Mesenchymal stem cell (in vitro differentiated cells and primary cell): ENCODE data around the gene ACTRT2.

Experiments
- DNase-seq: peaks from one replicate; pipeline ENCODE4 v3.0.0-alpha.2; 2013
- H2AFZ ChIP-seq: one replicate; pipeline ENCODE4 v1.6.1; 2013; ENCODE audit warnings: low read depth, mild to moderate bottlenecking, control low read depth, inconsistent platforms, low read length, moderate library complexity
- H2AK5ac ChIP-seq: 2 replicates; pipeline ENCODE4 v1.6.1; 2013; ENCODE audit warnings: low read length, moderate library complexity, mild to moderate bottlenecking, inconsistent platforms; ENCODE audit not compliant: severe bottlenecking
- H2BK120ac ChIP-seq: one replicate; pipeline ENCODE4 v1.6.1; 2013; ENCODE audit warnings: low read depth, mild to moderate bottlenecking, inconsistent platforms, low read length, moderate library complexity
- H2BK12ac ChIP-seq, 2 experiments: one replicate each; pipeline ENCODE4 v1.6.1; 2013; ENCODE audit warnings: inconsistent platforms in 2 of 2, low read length in 2 of 2, mild to moderate bottlenecking in 2 of 2, moderate library complexity in 2 of 2, control low read depth in 1 of 2
- H2BK15ac ChIP-seq: one replicate; pipeline ENCODE4 v1.6.1; 2013; ENCODE audit warnings: mild to moderate bottlenecking, low read depth, inconsistent platforms; ENCODE audit not compliant: poor library complexity, severe bottlenecking
- H2BK5ac ChIP-seq: 2 replicates; pipeline ENCODE4 v1.6.1; 2013; ENCODE audit warnings: low read depth, mild to moderate bottlenecking, low read length, control low read depth, inconsistent platforms; ENCODE audit not compliant: poor library complexity, severe bottlenecking
- H3K14ac ChIP-seq, 2 experiments: one replicate each; pipeline ENCODE4 v1.6.1; 2013; ENCODE audit warnings: inconsistent platforms in 2 of 2, low read length in 2 of 2, control low read depth in 1 of 2, mild to moderate bottlenecking in 1 of 2, moderate library complexity in 1 of 2
- H3K18ac ChIP-seq, 2 experiments: one replicate each; pipeline ENCODE4 v1.6.1; 2013; ENCODE audit warnings: inconsistent platforms in 2 of 2, low read length in 2 of 2, control low read depth in 1 of 2, low read depth in 1 of 2, mild to moderate bottlenecking in 1 of 2
- H3K23ac ChIP-seq, 2 experiments: one replicate each; pipeline ENCODE4 v1.6.1; 2013; ENCODE audit warnings: inconsistent platforms in 2 of 2, low read length in 2 of 2, mild to moderate bottlenecking in 2 of 2, moderate library complexity in 2 of 2, control low read depth in 1 of 2
- H3K27ac ChIP-seq: 2 replicates; pipeline ENCODE4 v1.5.1; 2013; ENCODE audit warnings: mild to moderate bottlenecking, moderate library complexity, low read length, control low read depth, inconsistent platforms; ENCODE audit not compliant: poor library complexity, severe bottlenecking
- H3K27me3 ChIP-seq, 2 experiments: 2 replicates each; pipeline versions ENCODE4 v1.6.1 to v1.7.0; 2013; ENCODE audit warnings: low read length in 2 of 2, mild to moderate bottlenecking in 2 of 2, moderate library complexity in 2 of 2, control low read depth in 1 of 2, inconsistent platforms in 1 of 2; ENCODE audit not compliant: control insufficient read depth in 1 of 2, insufficient read depth in 1 of 2
- H3K36me3 ChIP-seq, 2 experiments: 2 replicates each; pipeline versions ENCODE4 v1.6.1 to v1.7.0; 2013; ENCODE audit warnings: low read length in 2 of 2, control low read depth in 1 of 2, inconsistent platforms in 1 of 2, low read depth in 1 of 2, mild to moderate bottlenecking in 1 of 2; ENCODE audit not compliant: insufficient read depth in 2 of 2, control insufficient read depth in 1 of 2
- H3K4ac ChIP-seq, 2 experiments: one replicate each; pipeline ENCODE4 v1.6.1; 2013; ENCODE audit warnings: inconsistent platforms in 2 of 2, low read length in 2 of 2, mild to moderate bottlenecking in 2 of 2, moderate library complexity in 2 of 2, control low read depth in 1 of 2, low read depth in 1 of 2
- H3K4me1 ChIP-seq: 2 replicates; pipeline ENCODE4 v1.6.1; 2013; ENCODE audit warnings: low read depth, low read length, control low read depth; ENCODE audit not compliant: control insufficient read depth, insufficient read depth
- H3K4me2 ChIP-seq: 2 replicates; pipeline ENCODE4 v1.6.1; 2013; ENCODE audit warnings: low read length, mild to moderate bottlenecking, inconsistent platforms; ENCODE audit not compliant: poor library complexity, severe bottlenecking
- H3K4me3 ChIP-seq, 2 experiments: 2 replicates each; pipeline versions ENCODE4 v1.5.1 to v1.7.0; 2013; ENCODE audit warnings: low read length in 2 of 2, mild to moderate bottlenecking in 2 of 2, control low read depth in 1 of 2, low read depth in 1 of 2; ENCODE audit not compliant: insufficient read depth in 1 of 2
- H3K79me1 ChIP-seq: replicated peaks from 2 replicates; pipeline ENCODE4 v1.6.1; 2013; ENCODE audit warnings: mild to moderate bottlenecking, control low read depth, low read length, inconsistent platforms; ENCODE audit not compliant: poor library complexity, severe bottlenecking
- H3K9ac ChIP-seq: 2 replicates; pipeline ENCODE4 v1.7.0; 2013; ENCODE audit warnings: mild to moderate bottlenecking, low read length, moderate library complexity
- H3K9me3 ChIP-seq: 2 replicates; pipeline ENCODE4 v1.7.0; 2013; ENCODE audit warnings: mild to moderate bottlenecking, low read length; ENCODE audit not compliant: control insufficient read depth
- H4K8ac ChIP-seq: one replicate; pipeline ENCODE4 v1.6.1; 2013; ENCODE audit warnings: inconsistent platforms, mild to moderate bottlenecking, low read length, moderate library complexity
- H4K91ac ChIP-seq: one replicate; pipeline ENCODE4 v1.6.1; 2013; ENCODE audit warnings: mild to moderate bottlenecking, low read length, inconsistent platforms
- WGBS: methylation state at CpG from one replicate; pipeline ENCODE4 v1.1.7; 2013; ENCODE audit warnings: mixed read lengths; 5-methylcytosine and 5-hydroxymethylcytosine counted together

ACTRT2 gene

DNA sequence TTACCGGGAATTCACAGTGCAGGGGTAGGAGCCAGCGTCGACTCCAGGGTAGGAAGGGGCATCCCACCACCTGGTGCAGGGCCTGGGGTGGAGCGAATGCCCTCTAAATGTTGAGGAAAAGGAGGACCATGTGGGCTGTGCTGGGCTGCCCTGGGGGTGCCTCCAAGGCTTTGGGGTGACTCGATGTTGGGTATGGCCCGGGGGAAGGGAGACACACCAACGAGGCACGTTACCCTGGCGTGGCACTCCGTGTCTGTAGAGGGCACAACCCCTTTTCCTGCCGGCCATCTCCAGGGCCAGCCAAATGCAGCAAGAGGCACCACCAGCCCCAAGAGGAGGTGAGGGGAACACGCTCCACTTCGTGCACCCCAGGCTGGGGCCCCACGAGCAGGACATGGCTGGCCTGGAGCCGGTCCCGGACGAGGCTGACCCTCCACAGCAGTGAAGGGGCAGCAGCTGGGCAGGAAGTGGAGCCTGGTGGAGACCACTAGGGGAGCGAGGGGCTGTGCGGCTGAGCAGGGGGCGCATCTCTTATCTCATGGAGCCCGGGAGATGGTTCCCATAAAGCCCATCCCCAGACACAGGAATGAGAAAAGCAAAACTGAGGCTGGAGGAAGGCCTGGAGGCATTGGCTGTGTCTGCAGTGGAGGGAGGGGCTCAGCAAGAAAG is 11.2 kb downstream of the ACTRT2 start:
- no peaks in the 10 kb centered on the region for H3K4me1 ChIP-seq
- H3K79me1 ChIP-seq = no peaks in the 10 kb centered on the region
- no peaks in the 10 kb centered on the region for H3K36me3 ChIP-seq
- H3K27ac ChIP-seq = no peak overlapping the region
- no peak overlapping the region for H2BK15ac ChIP-seq
- H2BK120ac ChIP-seq = no peak overlapping the region
- no peak for DNase-seq
- H3K4me2 ChIP-seq = no peak overlapping the region
- H2BK12ac ChIP-seq = no peak overlapping the region
- no peaks in the 10 kb centered on the region for H3K9me3 ChIP-seq
- H3K14ac ChIP-seq = no peak overlapping the region
- no peak overlapping the region for H4K8ac ChIP-seq
- H4K91ac ChIP-seq = no peak overlapping the region
- no peak overlapping the region for H2AFZ ChIP-seq
- no peak overlapping the region for H3K9ac ChIP-seq
- H3K18ac ChIP-seq = no peak overlapping the region
- H2BK5ac ChIP-seq = no peak overlapping the region
- WGBS = 88% methylated on average over 21 of the region's 21 CpGs
- H3K23ac ChIP-seq = no peak overlapping the region
- H3K4me3 ChIP-seq = peak overlapping the region in 1 of 2 experiments; percentile 10
- H3K4ac ChIP-seq = no peak overlapping the region
- H2AK5ac ChIP-seq = no peak overlapping the region
- peaks cover 0 to 63% of the 10 kb centered on the region in 2 experiments for H3K27me3 ChIP-seq

- H3K23ac ChIP-seq = no peak overlapping the region
- H3K27me3 ChIP-seq = peaks cover 0 to 62% of the 10 kb centered on the region in 2 experiments
- no peak overlapping the region for H3K4me2 ChIP-seq
- H2AK5ac ChIP-seq = no peak overlapping the region
- H3K9ac ChIP-seq = no peak overlapping the region
- no peak overlapping the region for H4K91ac ChIP-seq
- DNase-seq = no peak
- no peak overlapping the region for H3K27ac ChIP-seq
- no peak overlapping the region for H2AFZ ChIP-seq
- no peak overlapping the region for H3K4me3 ChIP-seq
- no peaks in the 10 kb centered on the region for H3K4me1 ChIP-seq
- no peak overlapping the region for H3K14ac ChIP-seq
- no peak overlapping the region for H2BK120ac ChIP-seq
- H3K18ac ChIP-seq = no peak overlapping the region
- no peak overlapping the region for H2BK5ac ChIP-seq
- WGBS = 76% methylated on average over 18 of the region's 25 CpGs
- H2BK15ac ChIP-seq = no peak overlapping the region
- H2BK12ac ChIP-seq = no peak overlapping the region
- no peaks in the 10 kb centered on the region for H3K36me3 ChIP-seq
- H3K79me1 ChIP-seq = no peaks in the 10 kb centered on the region
- H3K9me3 ChIP-seq = no peaks in the 10 kb centered on the region
- no peak overlapping the region for H4K8ac ChIP-seq
- no peak overlapping the region for H3K4ac ChIP-seq
Observed at GRCh38 chr1:3033040-3033789, 11.9 kb downstream of the ACTRT2 start.

GRCh38 chr1:3033790-3034090 is 12.5 kb downstream of the ACTRT2 start:
- no peak overlapping the region for H3K4me3 ChIP-seq
- no peaks in the 10 kb centered on the region for H3K79me1 ChIP-seq
- H2BK15ac ChIP-seq = no peak overlapping the region
- 71% methylated on average over 4 of the region's 4 CpGs for WGBS
- H3K4ac ChIP-seq = no peak overlapping the region
- H3K18ac ChIP-seq = no peak overlapping the region
- H3K4me2 ChIP-seq = no peak overlapping the region
- H3K9ac ChIP-seq = no peak overlapping the region
- no peaks in the 10 kb centered on the region for H3K4me1 ChIP-seq
- H3K27me3 ChIP-seq = peaks cover 0 to 61% of the 10 kb centered on the region in 2 experiments
- no peak for DNase-seq
- no peak overlapping the region for H3K27ac ChIP-seq
- no peak overlapping the region for H3K14ac ChIP-seq
- no peak overlapping the region for H4K91ac ChIP-seq
- H3K9me3 ChIP-seq = no peaks in the 10 kb centered on the region
- H2AK5ac ChIP-seq = no peak overlapping the region
- H3K36me3 ChIP-seq = no peaks in the 10 kb centered on the region
- no peak overlapping the region for H2BK120ac ChIP-seq
- no peak overlapping the region for H2BK12ac ChIP-seq
- H3K23ac ChIP-seq = no peak overlapping the region
- no peak overlapping the region for H2BK5ac ChIP-seq
- H2AFZ ChIP-seq = no peak overlapping the region
- no peak overlapping the region for H4K8ac ChIP-seq

GRCh38 chr1:3034162-3034561 is 12.9 kb downstream of the ACTRT2 start:
- H4K8ac ChIP-seq = no peak overlapping the region
- no peak overlapping the region for H2BK120ac ChIP-seq
- H3K27ac ChIP-seq = no peak overlapping the region
- H3K36me3 ChIP-seq = no peaks in the 10 kb centered on the region
- H3K79me1 ChIP-seq = no peaks in the 10 kb centered on the region
- H3K4me3 ChIP-seq = no peak overlapping the region
- H2AFZ ChIP-seq = no peak overlapping the region
- H2AK5ac ChIP-seq = no peak overlapping the region
- H3K4ac ChIP-seq = no peak overlapping the region
- 61% methylated on average over 7 of the region's 7 CpGs for WGBS
- no peaks in the 10 kb centered on the region for H3K9me3 ChIP-seq
- DNase-seq = no peak
- no peak overlapping the region for H3K23ac ChIP-seq
- H3K27me3 ChIP-seq = peaks cover 0 to 64% of the 10 kb centered on the region in 2 experiments
- no peak overlapping the region for H4K91ac ChIP-seq
- no peak overlapping the region for H3K18ac ChIP-seq
- no peak overlapping the region for H2BK5ac ChIP-seq
- H2BK15ac ChIP-seq = no peak overlapping the region
- H3K9ac ChIP-seq = no peak overlapping the region
- no peaks in the 10 kb centered on the region for H3K4me1 ChIP-seq
- H2BK12ac ChIP-seq = no peak overlapping the region
- no peak overlapping the region for H3K4me2 ChIP-seq
- H3K14ac ChIP-seq = no peak overlapping the region
